Measurements from ENCODE around the gene TOMM20. TPM values are rescaled to one million over a fixed set of nuclear protein-coding genes. Genes with fewer than 3 reads are reported as not detected.

The TOMM20 gene
- total RNA-seq, 1 experiment from 2014 or later: 184 TPM

- DNase-seq (ENCODE audit: low read depth, low spot score): no peak
- CTCF ChIA-PET: no interaction called here
- no peaks in the 10 kb centered on the region for H3K9me3 ChIP-seq (ENCODE audit: control insufficient read depth in 1 of 2, insufficient read depth in 1 of 2, low read depth in 1 of 2, low read length in 2 of 2)
- ATAC-seq: no peak
- no peak for TF ChIP-seq YY1 (IDR thresholded peaks at IDR 0.05; ENCODE audit: extremely low read depth, insufficient replicate concordance, low read depth, low read length)
- no peak for TF ChIP-seq ZNF274 (IDR thresholded peaks at IDR 0.05; ENCODE audit: low read depth, low read length)
- TF ChIP-seq TCF7L2 (IDR thresholded peaks at IDR 0.05; ENCODE audit: borderline replicate concordance, extremely low read depth, insufficient read depth, insufficient read length): no peak
- no peak for TF ChIP-seq SIN3A (IDR thresholded peaks at IDR 0.05; ENCODE audit: low read depth)
- TF ChIP-seq MAX (IDR thresholded peaks at IDR 0.05): no peak
- TF ChIP-seq CTCF (IDR thresholded peaks at IDR 0.05 in 2 of 3, conservative IDR thresholded peaks at IDR 0.05 in 1 of 3; ENCODE audit: borderline replicate concordance in 1 of 3, insufficient read depth in 1 of 3, low read depth in 2 of 3, low read length in 2 of 3): no peak
- TF ChIP-seq SP1 (IDR thresholded peaks at IDR 0.05; ENCODE audit: low read depth): no peak
- no peak for TF ChIP-seq EZH2 (IDR thresholded peaks at IDR 0.05)
- no peak for TF ChIP-seq POLR2AphosphoS5 (IDR thresholded peaks at IDR 0.05; ENCODE audit: low read depth, low read length)
- TF ChIP-seq ELF1 (IDR thresholded peaks at IDR 0.05; ENCODE audit: borderline replicate concordance, low read depth): no peak
- RAD21 ChIA-PET (ENCODE audit: low non-redundant PET in 1 of 2, low total read pairs in 2 of 2, uncharacterized antibody in 2 of 2, unreplicated experiment in 2 of 2): no interaction called here
- no TSS peak for BruUV-seq (replicated peaks)
- H3K4me2 ChIP-seq (ENCODE audit: low read length): no peak overlapping the region
- POLR2A ChIA-PET: no interaction called here
- peaks cover 2% of the 10 kb centered on the region; the same call in 1 of the 2 replicates for H4K20me1 ChIP-seq (ENCODE audit: insufficient read depth)
- peaks cover 36 to 51% of the 10 kb centered on the region in 2 experiments for H3K36me3 ChIP-seq (ENCODE audit: control insufficient read depth in 1 of 2, insufficient read depth in 2 of 2, low read length in 2 of 2)
- no peak overlapping the region for H2AFZ ChIP-seq (ENCODE audit: low read depth, low read length, poor library complexity, severe bottlenecking)
- no peak overlapping the region for H3K9ac ChIP-seq (ENCODE audit: low read length)
- no peaks in the 10 kb centered on the region for H3K27me3 ChIP-seq (ENCODE audit: insufficient read depth, low read length)
- no peak overlapping the region for H3K4me3 ChIP-seq (replicated peaks in 1 of 2; ENCODE audit: low read depth in 1 of 2, low read length in 2 of 2)
- intact Hi-C loops (cut with micrococcal nuclease): no loop called here
- H3K4me1 ChIP-seq (ENCODE audit: control insufficient read depth in 1 of 2, insufficient read depth in 2 of 2, low read length in 2 of 2): peaks cover 0 to 1% of the 10 kb centered on the region in 2 experiments; a peak in 1 of 4 replicates
- H3K79me2 ChIP-seq (ENCODE audit: insufficient read depth, low read length): peaks cover 31% of the 10 kb centered on the region
- H3K9me2 ChIP-seq (ENCODE audit: insufficient read depth): no peaks in the 10 kb centered on the region
- H3K27ac ChIP-seq (ENCODE audit: low read depth, low read length): no peak overlapping the region
Measured at GRCh38 chr1:235151033-235151432, 22.4 kb upstream of the TOMM20 start.
